Erythroblast (primary cell): ENCODE data around the gene EN2.

Experiments
- GATA1 ChIP-seq: IDR thresholded peaks from 2 replicates; pipeline ENCODE4 v1.6.1; 2011; ENCODE audit warnings: low read depth, mild to moderate bottlenecking, control low read depth, low read length, moderate library complexity
- POLR2A ChIP-seq: IDR thresholded peaks from 2 replicates; pipeline ENCODE4 v1.6.1; 2011; ENCODE audit warnings: mild to moderate bottlenecking, low read length

GRCh38 chr7:155427411-155428038 is 30.4 kb upstream of the EN2 start:
- TF ChIP-seq POLR2A, result no peak
- TF ChIP-seq GATA1, result no peak
